IgD-negative memory B cell (primary cell): ENCODE data around the gene NMRK2. TPM values are rescaled to one million over a fixed set of nuclear protein-coding genes. Genes with fewer than 3 reads are reported as not detected.

ENCODE experiments used
- H3K27ac Mint-ChIP-seq, 3 donors: one replicate each; pipeline ENCODE4 v1.8.0; 2020 to 2022; ENCODE audit warnings: mild to moderate bottlenecking in 3 of 3, mixed read lengths in 3 of 3, moderate library complexity in 1 of 3
- H3K27me3 Mint-ChIP-seq: one replicate; pipeline ENCODE4 v1.8.0; 2021; ENCODE audit warnings: mixed read lengths
- H3K36me3 Mint-ChIP-seq: one replicate; pipeline ENCODE4 v1.8.0; 2020; ENCODE audit warnings: mild to moderate bottlenecking, mixed read lengths
- H3K4me1 Mint-ChIP-seq, 3 donors: one replicate each; pipeline ENCODE4 v1.8.0; 2020 to 2022; ENCODE audit warnings: mixed read lengths in 3 of 3, mild to moderate bottlenecking in 1 of 3
- H3K4me3 Mint-ChIP-seq, 4 donors: one replicate each; pipeline ENCODE4 v1.8.0; 2020 to 2022; ENCODE audit warnings: mild to moderate bottlenecking in 4 of 4, mixed read lengths in 4 of 4, moderate library complexity in 3 of 4
- H3K9me3 Mint-ChIP-seq, 3 donors: one replicate each; pipeline ENCODE4 v1.8.0; 2020 to 2021; ENCODE audit warnings: mixed read lengths in 3 of 3, mild to moderate bottlenecking in 1 of 3
- polyA plus RNA-seq: library from polyadenylated mRNA; unstranded; fragments of 300-500 nt; fragmentation: Illumina TruSeq; gene quantifications from one replicate; pipeline ENCODE4 v1.2.3, GENCODE V29; 2021

The NMRK2 gene
- polyA plus RNA-seq, 1 donor from 2014 or later, result not detected

DNA sequence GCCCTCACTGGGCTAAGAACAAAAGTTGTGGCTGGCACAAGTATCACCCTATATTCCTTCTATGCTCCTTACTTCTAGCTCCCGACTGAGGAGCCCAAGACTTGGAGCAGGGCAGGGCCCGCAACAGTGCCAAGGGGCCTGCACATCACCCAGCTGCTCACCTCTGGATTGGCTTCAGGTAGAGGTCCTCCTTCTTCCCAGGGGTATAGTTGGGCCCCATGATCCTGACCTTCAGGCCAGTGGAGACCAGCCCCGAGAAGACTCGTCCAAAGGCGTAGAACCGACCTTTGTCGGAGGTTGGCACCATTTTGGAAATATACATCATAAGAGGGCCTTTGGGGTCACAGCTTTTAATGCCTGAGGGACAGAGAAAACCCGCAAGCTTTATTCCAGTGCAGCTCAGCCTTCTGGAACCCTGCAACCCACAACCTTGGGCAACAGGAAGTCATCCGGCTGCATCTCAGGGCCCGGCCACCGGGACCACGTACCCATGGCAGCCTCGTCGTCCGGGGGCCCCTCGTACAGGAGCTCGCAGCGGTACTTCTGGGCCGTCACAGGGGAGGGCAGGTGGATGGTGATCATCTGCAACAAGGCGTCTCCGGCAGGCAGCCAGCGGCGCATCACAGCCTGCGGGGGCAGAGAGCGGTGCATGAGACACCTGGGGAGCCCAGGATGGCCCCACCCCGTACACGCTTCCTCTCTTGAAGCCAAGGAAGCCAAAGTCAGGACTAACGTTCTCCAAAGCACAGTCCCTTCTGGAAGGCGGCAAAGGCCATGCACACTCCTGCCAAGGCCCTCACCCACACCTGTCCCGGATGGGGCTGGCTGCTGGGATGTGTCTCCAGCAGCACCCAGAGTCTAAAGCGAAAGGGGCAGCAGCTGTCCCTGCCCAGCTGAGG, 47.7 kb downstream of the NMRK2 start:
- H3K4me3 Mint-ChIP-seq, result peak overlapping the region in 1 of 4 donors; percentile 98
- peaks cover 14% of the 10 kb centered on the region for H3K36me3 Mint-ChIP-seq
- H3K9me3 Mint-ChIP-seq, result no peaks in the 10 kb centered on the region
- H3K27me3 Mint-ChIP-seq, result no peaks in the 10 kb centered on the region
- H3K27ac Mint-ChIP-seq, result peak overlapping the region in 2 of 3 donors; percentile 85 to 87
- peaks cover 8 to 15% (median 10%) of the 10 kb centered on the region in 3 donors for H3K4me1 Mint-ChIP-seq

DNA sequence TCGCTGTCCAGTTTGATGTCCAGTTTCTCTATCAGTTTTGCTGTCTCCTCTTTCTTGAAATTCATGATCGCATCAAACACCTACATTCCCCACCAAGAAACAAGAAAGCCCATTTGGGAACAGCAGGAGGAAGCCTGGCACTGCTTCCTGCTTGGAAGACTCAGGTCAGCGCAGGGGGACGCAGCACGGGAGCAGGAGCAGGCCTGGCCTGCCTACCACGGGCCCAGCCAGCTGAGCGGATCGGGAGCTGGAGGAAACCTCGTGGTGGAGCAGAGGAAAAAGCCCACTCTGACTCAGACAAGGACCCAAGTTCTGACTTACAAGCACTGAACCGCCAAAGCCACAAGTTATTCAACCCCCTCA, 48.5 kb downstream of the NMRK2 start:
- Mint-ChIP-seq H3K27me3 (no peaks in the 10 kb centered on the region), H3K4me1 (peaks cover 13 to 21% (median 15%) of the 10 kb centered on the region in 3 donors), H3K4me3 (peak overlapping the region in 2 of 4 donors; percentile 5 to 98), H3K27ac (peak overlapping the region; percentile 34 to 87 (median 67)), H3K36me3 (peaks cover 13% of the 10 kb centered on the region), H3K9me3 (no peaks in the 10 kb centered on the region)

DNA sequence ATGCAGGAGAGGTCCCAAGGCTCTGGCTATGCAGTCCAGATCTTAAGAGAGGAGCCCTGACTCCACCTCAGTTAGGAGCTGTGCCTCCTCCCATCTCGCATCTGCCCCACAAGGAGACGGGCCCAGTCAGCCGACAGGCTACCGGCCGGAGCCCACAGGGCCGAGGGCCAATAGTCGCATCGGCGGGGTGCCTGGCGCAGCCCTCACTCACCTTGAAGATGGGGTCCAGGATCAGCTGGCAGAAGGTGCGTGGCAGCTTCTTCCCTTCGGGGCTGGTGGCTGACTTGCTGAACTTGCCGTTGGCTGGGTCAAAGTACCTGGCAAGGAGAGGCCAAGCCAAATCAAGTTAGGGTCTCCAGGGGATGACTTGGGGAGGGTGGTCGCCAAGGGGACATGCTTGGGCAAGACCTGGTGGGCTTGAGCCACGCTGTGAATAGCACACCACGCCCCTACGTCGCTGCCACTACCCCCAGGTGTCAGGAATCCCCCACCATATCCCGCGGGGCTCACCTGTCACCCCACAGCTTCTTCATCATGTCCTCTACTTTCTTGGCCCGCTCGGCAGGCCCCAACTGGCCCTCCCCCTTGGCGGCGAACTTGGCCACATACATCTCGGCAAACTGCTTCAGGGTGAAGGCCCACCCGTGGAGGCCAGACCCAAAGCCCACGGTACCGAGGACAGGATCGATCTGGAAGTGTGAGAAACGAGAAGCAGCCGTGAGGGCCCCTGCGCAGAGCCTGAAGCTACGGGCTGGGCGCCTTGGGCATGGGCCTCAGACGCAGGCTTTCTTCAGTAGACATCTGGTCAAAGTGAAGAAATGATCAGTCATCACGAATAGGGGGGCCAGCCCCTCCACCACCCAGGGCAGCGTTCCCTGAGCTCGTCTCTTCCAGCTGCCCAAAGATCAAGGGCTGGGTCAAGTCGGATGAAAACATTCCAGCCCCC, 49.1 kb downstream of the NMRK2 start:
- Mint-ChIP-seq H3K27ac (peak overlapping the region in 2 of 3 donors; percentile 93 to 95), H3K27me3 (no peaks in the 10 kb centered on the region)

DNA sequence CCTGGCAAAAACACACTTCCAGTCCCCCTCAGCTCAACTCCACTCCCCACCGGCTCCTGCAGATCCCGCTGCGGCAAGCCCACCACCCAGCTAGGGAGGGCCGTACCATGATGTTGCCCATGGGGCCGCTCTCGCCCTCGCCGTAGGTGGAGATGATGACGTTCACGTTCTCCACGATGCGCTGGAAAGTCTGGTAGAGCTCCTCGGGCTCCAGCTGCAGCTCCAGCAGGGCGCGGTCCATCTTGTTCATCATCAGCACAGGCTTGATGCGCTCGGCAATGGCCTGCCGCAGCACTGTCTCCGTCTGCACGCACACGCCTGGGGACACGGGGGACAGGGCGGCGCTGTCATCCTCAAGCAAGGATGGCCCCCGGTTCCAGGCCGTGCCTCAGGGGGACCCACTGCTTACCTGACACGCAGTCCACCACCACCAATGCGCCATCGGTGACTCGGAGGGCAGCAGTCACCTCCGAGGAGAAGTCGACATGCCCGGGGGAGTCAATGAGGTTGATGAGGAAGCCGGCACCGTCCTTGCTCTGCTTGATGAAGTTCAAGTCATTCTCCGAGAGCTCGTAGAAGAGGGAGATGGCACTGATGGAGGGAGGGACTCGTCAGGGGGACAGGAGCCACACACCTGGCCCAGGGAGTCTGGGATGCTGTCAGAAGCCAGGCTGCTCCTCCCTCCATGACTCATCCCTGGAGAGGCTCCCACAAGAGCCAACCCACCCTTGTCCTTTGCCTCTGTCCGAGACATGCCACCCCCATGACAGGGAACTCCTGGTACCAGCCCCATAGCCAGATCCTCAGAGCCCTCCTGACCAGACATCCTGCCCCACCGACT, 50.1 kb downstream of the NMRK2 start:
- Mint-ChIP-seq H3K4me3 (peak overlapping the region; percentile 67 to 99 (median 93)), H3K4me1 (peaks cover 20 to 28% (median 25%) of the 10 kb centered on the region in 3 donors), H3K27ac (peak overlapping the region; percentile 93 to 99 (median 95)), H3K27me3 (no peaks in the 10 kb centered on the region), H3K9me3 (no peaks in the 10 kb centered on the region), H3K36me3 (peaks cover 9% of the 10 kb centered on the region)

More for the DNA sequence above, 49.1 kb downstream of the NMRK2 start:
- peaks cover 16 to 27% (median 19%) of the 10 kb centered on the region in 3 donors for H3K4me1 Mint-ChIP-seq
- peaks cover 13% of the 10 kb centered on the region for H3K36me3 Mint-ChIP-seq
- peak overlapping the region in 2 of 4 donors; percentile 66 to 98 for H3K4me3 Mint-ChIP-seq
- H3K9me3 Mint-ChIP-seq, result no peaks in the 10 kb centered on the region

DNA sequence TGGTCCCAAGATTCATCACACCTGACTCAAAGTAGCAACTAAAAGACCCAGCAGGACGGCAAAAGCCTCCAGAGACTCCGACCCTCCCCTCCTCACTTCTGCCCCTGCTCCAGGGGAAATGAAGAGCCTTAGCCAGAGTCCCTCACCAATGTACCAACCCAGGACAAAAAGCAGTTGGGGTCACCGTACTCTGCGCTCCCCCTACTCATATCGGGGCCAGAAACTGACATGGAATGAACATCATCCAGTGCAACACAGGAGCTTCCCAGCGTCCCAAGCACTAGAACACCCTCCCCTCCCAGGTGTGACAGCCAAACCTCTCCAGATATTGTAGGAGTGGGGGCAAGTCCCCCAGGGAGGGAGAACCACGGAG, 50.7 kb downstream of the NMRK2 start:
- Mint-ChIP-seq H3K4me1 (peaks cover 21 to 28% (median 25%) of the 10 kb centered on the region in 3 donors), H3K9me3 (no peaks in the 10 kb centered on the region), H3K27me3 (no peaks in the 10 kb centered on the region), H3K36me3 (peaks cover 9% of the 10 kb centered on the region), H3K4me3 (peak overlapping the region; percentile 92 to 100 (median 98)), H3K27ac (peak overlapping the region; percentile 93 to 99 (median 95))

DNA sequence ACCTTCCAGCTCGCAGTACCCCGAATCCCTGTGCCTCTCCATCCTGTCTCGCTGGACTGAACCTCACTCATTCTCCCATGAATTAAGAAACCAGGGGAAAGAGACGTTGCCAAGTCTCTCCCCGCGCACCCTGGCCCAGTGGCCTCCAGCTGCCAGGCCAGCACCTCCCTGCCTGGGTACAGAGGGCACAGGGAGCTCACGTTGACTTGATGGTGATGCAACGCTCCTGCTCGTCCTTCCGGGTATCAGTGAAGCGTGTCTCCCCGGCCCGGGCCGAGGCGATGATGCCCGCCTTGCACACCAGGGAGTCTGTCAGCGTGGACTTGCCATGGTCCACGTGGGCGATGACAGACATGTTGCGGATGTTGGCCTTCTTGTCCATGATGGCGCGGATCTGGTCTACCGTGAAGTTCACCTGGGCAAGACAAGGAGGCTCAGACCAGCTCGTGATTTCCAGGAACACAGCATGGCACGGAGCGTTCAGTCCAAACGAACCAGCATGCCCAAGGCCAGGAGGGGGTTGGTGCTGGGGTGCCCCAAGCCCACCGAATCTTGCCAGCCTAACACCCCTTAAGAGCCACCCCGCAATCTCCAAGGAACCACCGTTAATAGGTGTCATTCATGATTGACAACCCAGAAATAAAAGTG, 51.2 kb downstream of the NMRK2 start:
- Mint-ChIP-seq H3K9me3 (no peaks in the 10 kb centered on the region), H3K27me3 (no peaks in the 10 kb centered on the region), H3K4me1 (peaks cover 20 to 28% (median 25%) of the 10 kb centered on the region in 3 donors), H3K4me3 (peak overlapping the region; percentile 92 to 100 (median 98)), H3K36me3 (peaks cover 9% of the 10 kb centered on the region), H3K27ac (peak overlapping the region; percentile 93 to 99 (median 95))

DNA sequence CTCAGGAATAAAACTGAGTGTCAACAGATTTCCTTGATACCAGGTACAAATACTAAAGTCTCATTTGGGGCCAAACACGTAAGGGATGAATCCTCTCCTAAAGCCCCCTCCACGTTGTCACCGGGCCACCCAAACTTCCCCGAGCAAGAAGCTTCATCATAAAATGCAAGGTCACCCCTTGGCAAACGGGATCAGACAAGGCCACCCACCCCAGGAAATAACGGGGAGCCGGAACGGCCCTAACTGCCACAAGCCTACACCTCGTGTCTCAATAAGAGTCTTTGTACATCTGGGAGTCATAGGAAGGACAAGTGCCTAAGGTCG, 51.7 kb downstream of the NMRK2 start:
- peak overlapping the region; percentile 92 to 100 (median 98) for H3K4me3 Mint-ChIP-seq
- peak overlapping the region; percentile 93 to 99 (median 95) for H3K27ac Mint-ChIP-seq
- peaks cover 20 to 31% (median 25%) of the 10 kb centered on the region in 3 donors for H3K4me1 Mint-ChIP-seq
- no peaks in the 10 kb centered on the region for H3K27me3 Mint-ChIP-seq
- no peaks in the 10 kb centered on the region for H3K9me3 Mint-ChIP-seq
- H3K36me3 Mint-ChIP-seq, result peaks cover 7% of the 10 kb centered on the region

DNA sequence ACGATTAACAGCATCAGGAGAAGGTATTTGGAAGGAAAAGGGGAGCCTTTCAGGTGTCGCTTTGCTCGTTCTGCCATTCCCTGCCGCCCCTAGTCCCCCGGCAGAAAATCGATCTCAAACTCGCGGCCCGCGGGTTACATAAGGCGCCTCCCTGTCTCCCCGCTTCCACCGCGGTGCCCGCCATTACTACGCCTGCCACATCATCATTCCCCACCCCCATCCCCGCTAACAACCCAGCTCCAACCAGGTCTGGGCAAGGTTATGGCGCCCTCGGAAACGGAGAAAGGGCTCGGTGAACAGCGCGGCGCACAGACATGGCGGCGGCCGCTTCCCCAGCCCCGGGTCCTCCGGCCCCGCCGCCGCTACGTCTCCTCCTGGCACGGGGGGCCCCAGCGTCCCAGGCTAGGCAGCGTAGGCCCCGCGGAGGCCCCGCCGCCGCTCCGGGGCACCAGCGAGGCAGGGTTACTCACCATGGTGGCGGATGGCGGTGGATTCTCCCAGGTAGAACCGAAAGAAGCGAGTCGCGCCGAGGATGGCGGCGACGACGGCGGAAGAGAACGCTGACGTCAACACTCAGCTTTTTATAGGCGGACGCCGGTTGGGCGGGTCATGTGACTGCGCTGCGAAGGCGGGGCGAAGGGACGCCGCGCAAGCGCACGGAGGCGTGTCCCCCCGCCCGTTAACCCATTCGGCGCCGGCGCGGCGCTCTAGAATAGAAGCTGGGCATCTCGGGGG, 52.2 kb downstream of the NMRK2 start, which contains the start of gene EEF2:
Gene EEF2, minus strand, starts transcription at position 556 of the 735 bp plus-strand sequence. Its CDS starts 83 bp downstream, at position 473.
- Mint-ChIP-seq H3K36me3 (peaks cover 7% of the 10 kb centered on the region), H3K27ac (peak within 1 kb of the TSS; percentile 93 to 99 (median 95)), H3K9me3 (no peaks in the 10 kb centered on the region), H3K27me3 (no peaks in the 10 kb centered on the region), H3K4me3 (peak within 1 kb of the TSS; percentile 92 to 100 (median 98)), H3K4me1 (peaks cover 21 to 32% (median 27%) of the 10 kb centered on the region in 3 donors)

DNA sequence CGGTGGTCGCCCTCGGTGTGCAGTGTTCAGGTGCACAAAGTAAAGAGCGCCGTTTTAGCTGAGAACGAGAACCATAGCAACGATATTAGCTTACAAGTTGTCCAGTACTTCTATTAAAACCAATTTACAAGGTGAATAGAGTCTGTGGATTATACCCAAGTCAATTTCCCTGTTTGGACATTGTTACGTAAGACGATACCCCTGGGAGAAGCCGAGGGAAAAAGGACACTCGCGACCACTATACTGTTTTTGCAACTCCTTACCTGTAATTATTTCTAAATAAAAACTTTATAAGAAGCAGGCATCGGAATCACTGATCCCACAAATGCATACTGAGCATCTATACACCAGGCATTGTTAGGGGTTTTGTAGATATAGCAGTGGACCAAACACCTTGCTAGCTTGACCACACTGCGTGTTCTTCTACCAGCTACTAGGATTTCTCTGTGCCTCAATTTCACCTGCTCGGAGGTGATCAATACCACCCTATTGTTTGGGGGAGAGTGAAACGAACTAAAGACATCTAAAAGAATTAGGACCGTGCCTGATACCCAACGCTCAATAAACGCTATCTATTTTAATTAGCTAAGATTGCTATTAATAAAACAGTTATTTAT, 52.9 kb downstream of the NMRK2 start:
- H3K4me3 Mint-ChIP-seq, result peak overlapping the region; percentile 92 to 100 (median 98)
- peaks cover 0 to 1% (median 0%) of the 10 kb centered on the region in 3 donors for H3K9me3 Mint-ChIP-seq
- H3K27me3 Mint-ChIP-seq, result no peaks in the 10 kb centered on the region
- peak overlapping the region; percentile 93 to 99 (median 95) for H3K27ac Mint-ChIP-seq
- peaks cover 7% of the 10 kb centered on the region for H3K36me3 Mint-ChIP-seq
- H3K4me1 Mint-ChIP-seq, result peaks cover 22 to 34% (median 30%) of the 10 kb centered on the region in 3 donors

DNA sequence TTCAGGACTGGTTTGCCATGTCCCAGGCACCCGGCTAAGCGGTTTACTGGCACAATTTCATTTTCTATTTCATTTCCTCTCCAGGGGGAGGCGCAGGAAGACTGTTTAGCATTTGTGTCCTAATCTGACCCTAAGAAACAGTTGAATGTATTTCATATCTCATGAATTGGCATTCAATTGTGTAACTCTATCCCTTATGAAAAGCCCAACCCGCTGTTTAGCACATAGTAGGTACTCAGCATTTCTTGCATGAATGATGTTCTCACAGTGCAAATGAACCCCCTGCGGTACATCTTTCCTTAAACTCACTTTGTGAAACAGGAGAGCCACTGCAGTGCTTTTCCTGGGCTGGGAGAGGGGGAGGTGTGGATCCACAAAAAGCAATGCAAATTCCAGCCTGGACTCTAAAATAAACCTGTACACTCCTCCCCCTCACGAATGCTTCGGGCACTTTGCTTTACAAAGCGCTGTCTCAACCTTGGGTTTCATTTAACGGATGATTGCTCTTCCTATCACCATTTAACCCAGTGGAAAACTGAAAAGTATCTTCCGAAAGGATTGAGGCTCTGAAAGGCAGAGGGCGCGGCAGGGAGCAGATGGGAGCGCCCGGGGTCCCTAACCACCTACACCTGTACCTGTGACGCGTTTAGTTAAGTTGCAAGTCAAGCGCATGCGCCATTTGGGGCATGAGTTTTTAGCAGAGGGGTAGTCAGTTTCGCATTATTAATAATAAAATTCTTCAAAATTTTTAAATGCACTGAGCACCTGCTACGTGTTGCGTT, 53.6 kb downstream of the NMRK2 start:
- Mint-ChIP-seq H3K27ac (peak overlapping the region; percentile 93 to 99 (median 95)), H3K9me3 (peaks cover 0 to 2% (median 0%) of the 10 kb centered on the region in 3 donors), H3K36me3 (peaks cover 7% of the 10 kb centered on the region), H3K27me3 (no peaks in the 10 kb centered on the region), H3K4me1 (peaks cover 22 to 32% (median 30%) of the 10 kb centered on the region in 3 donors), H3K4me3 (peak overlapping the region; percentile 92 to 100 (median 98))

DNA sequence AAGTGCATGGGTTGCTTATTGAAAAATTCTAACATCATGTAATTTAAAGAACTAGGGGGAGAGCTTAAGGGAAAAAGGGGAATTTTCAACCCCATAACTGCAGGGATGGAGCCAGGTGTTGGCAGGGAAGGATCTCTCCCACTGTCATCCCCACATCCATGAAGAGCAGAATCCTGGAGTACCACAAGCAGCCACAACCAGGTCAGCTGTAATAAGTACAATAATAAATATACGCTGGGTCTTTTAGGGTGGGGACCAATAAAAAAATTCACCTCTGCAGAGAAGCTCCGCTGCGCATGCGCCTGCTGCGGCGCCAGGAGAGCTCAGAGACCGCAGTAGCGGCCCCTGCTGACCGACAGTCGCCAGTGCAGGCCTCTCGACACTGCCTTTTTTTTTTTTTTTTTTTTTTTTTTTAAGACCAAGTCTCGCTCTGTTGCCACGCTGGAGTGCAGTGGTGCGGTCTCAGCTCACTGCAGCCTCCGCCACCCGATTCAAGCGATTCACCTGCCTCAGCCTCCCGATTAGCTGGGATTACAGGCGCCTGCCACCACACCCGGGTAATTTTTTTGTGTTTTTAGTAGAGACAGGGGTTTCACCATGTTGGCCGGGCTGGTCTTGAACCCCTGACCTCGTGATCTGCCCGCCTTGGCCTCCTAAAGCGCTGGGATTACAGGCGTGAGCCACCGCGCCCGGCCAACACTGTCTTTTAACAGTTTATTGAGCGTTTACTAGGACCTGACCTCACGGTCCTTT, 54.9 kb downstream of the NMRK2 start:
- Mint-ChIP-seq H3K4me3 (peak overlapping the region; percentile 92 to 99 (median 95)), H3K4me1 (peaks cover 21 to 31% (median 30%) of the 10 kb centered on the region in 3 donors), H3K9me3 (peaks cover 0 to 2% (median 0%) of the 10 kb centered on the region in 3 donors), H3K27me3 (no peaks in the 10 kb centered on the region), H3K27ac (peak overlapping the region; percentile 39 to 97 (median 93)), H3K36me3 (peaks cover 7% of the 10 kb centered on the region)

DNA sequence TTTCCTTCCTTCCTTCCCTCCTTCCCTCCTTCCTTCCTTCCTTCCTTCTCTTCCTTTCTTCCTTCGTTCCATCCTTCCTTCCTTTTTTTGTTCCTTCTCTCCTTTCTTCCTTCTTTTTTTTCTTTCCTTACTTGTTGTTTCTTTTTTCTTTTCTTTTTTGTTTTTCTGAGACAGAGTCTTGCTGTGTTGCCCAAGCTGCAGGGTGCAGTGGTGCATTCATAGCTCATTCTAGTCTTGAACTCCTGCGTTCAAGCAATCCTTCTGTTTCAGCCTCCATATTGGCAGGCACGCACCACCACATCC, 57.9 kb downstream of the NMRK2 start:
- H3K4me3 Mint-ChIP-seq, result peak overlapping the region in 2 of 4 donors; percentile 46 to 73
- H3K27ac Mint-ChIP-seq, result no peak overlapping the region
- peaks cover 0 to 2% (median 0%) of the 10 kb centered on the region in 3 donors for H3K9me3 Mint-ChIP-seq
- H3K4me1 Mint-ChIP-seq, result peaks cover 14 to 22% (median 20%) of the 10 kb centered on the region in 3 donors
- no peaks in the 10 kb centered on the region for H3K27me3 Mint-ChIP-seq
- no peaks in the 10 kb centered on the region for H3K36me3 Mint-ChIP-seq
